GM23338 (cell line): ENCODE measurements around the gene CD302. TPM values are rescaled to one million over a fixed set of nuclear protein-coding genes. Genes with fewer than 3 reads are reported as not detected.

Experiments
- CREB1 ChIP-seq: fragments of 250-450 bp; sonication (Bioruptor Pico); IDR thresholded peaks from 2 replicates; pipeline ENCODE4 v1.5.0; 2020; ENCODE audit warnings: low read depth, mild to moderate bottlenecking, moderate library complexity
- JUNB ChIP-seq: IDR thresholded peaks from one replicate; pipeline ENCODE4 v1.6.1; 2016; ENCODE audit warnings: antibody characterized with exemption; ENCODE audit not compliant: unreplicated experiment
- ZNF331 ChIP-seq: fragments of 250-450 bp; sonication (Bioruptor Pico); IDR thresholded peaks from 2 replicates; pipeline ENCODE4 v1.5.0; 2020; ENCODE audit warnings: low read depth, mild to moderate bottlenecking, moderate library complexity
- polyA plus RNA-seq: library from polyadenylated mRNA; unstranded; fragments of >200 nt; fragmentation: Nextera tagmentation; extraction: Ambion mirVana; gene quantifications from 2 replicates; pipeline ENCODE4 v1.2.1, GENCODE V29; 2016
- total RNA-seq: library from RNA; depleted of rRNA; stranded (reverse); fragments of >200 nt; shearing (Covaris generic); gene quantifications from 2 replicates; pipeline ENCODE4 v1.2.3, GENCODE V29; 2014
- TF ChIP-seq, protein P1 (sequence below): fragments of 250-450 bp; sonication (Bioruptor Pico); IDR thresholded peaks from 2 replicates; pipeline ENCODE4 v1.5.0; 2020; ENCODE audit warnings: mild to moderate bottlenecking, moderate library complexity
- TF ChIP-seq, protein P2 (sequence below), 2 experiments: fragments of 200-600 bp in 1 of 2; sonication (generic) in 1 of 2; conservative IDR thresholded peaks; 2 replicates each; pipeline versions ENCODE4 v1.5.1 to v1.6.1; 2016 to 2017; ENCODE audit warnings: antibody characterized with exemption in 2 of 2, low read depth in 2 of 2, mild to moderate bottlenecking in 2 of 2, moderate library complexity in 1 of 2
- TF ChIP-seq, protein P3 (sequence below): IDR thresholded peaks from one replicate; pipeline ENCODE4 v1.6.1; 2018; ENCODE audit warnings: antibody characterized with exemption; ENCODE audit not compliant: unreplicated experiment

Gene CD302
- total and polyA plus RNA-seq, 2 experiments from 2014 or later = 1.6 to 1.9 TPM

DNA sequence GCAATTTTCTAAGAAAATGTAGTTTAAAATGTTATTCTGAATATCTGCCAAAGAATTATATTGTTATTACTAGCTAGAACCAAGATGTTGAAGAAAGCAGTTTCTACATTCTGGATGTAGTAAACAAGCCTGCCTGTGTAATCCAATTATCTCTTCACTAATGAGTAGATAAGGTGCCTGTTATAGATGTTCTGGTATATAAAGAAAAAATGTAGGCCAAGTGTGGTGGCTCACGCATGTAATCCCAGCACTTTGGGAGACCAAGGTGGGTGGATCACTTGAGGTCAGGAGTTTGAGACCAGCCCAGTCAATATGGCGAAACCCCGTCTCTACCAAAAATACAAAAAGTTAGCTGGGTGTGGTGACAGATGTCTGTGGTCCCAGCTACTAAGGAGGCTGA lies 28.9 kb downstream of the CD302 start (continued):
- TF ChIP-seq, protein P1, sequence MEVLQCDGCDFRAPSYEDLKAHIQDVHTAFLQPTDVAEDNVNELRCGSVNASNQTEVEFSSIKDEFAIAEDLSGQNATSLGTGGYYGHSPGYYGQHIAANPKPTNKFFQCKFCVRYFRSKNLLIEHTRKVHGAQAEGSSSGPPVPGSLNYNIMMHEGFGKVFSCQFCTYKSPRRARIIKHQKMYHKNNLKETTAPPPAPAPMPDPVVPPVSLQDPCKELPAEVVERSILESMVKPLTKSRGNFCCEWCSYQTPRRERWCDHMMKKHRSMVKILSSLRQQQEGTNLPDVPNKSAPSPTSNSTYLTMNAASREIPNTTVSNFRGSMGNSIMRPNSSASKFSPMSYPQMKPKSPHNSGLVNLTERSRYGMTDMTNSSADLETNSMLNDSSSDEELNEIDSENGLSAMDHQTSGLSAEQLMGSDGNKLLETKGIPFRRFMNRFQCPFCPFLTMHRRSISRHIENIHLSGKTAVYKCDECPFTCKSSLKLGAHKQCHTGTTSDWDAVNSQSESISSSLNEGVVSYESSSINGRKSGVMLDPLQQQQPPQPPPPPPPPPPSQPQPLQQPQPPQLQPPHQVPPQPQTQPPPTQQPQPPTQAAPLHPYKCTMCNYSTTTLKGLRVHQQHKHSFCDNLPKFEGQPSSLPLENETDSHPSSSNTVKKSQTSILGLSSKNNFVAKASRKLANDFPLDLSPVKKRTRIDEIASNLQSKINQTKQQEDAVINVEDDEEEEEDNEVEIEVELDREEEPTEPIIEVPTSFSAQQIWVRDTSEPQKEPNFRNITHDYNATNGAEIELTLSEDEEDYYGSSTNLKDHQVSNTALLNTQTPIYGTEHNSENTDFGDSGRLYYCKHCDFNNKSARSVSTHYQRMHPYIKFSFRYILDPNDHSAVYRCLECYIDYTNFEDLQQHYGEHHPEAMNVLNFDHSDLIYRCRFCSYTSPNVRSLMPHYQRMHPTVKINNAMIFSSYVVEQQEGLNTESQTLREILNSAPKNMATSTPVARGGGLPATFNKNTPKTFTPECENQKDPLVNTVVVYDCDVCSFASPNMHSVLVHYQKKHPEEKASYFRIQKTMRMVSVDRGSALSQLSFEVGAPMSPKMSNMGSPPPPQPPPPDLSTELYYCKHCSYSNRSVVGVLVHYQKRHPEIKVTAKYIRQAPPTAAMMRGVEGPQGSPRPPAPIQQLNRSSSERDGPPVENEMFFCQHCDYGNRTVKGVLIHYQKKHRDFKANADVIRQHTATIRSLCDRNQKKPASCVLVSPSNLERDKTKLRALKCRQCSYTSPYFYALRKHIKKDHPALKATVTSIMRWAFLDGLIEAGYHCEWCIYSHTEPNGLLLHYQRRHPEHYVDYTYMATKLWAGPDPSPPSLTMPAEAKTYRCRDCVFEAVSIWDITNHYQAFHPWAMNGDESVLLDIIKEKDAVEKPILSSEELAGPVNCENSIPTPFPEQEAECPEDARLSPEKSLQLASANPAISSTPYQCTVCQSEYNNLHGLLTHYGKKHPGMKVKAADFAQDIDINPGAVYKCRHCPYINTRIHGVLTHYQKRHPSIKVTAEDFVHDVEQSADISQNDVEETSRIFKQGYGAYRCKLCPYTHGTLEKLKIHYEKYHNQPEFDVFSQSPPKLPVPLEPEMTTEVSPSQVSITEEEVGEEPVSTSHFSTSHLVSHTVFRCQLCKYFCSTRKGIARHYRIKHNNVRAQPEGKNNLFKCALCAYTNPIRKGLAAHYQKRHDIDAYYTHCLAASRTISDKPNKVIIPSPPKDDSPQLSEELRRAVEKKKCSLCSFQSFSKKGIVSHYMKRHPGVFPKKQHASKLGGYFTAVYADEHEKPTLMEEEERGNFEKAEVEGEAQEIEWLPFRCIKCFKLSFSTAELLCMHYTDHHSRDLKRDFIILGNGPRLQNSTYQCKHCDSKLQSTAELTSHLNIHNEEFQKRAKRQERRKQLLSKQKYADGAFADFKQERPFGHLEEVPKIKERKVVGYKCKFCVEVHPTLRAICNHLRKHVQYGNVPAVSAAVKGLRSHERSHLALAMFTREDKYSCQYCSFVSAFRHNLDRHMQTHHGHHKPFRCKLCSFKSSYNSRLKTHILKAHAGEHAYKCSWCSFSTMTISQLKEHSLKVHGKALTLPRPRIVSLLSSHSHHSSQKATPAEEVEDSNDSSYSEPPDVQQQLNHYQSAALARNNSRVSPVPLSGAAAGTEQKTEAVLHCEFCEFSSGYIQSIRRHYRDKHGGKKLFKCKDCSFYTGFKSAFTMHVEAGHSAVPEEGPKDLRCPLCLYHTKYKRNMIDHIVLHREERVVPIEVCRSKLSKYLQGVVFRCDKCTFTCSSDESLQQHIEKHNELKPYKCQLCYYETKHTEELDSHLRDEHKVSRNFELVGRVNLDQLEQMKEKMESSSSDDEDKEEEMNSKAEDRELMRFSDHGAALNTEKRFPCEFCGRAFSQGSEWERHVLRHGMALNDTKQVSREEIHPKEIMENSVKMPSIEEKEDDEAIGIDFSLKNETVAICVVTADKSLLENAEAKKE = no peak
- no peak for TF ChIP-seq JUNB
- TF ChIP-seq CREB1 (CRISPR knock-in tag) = no peak
- TF ChIP-seq, protein P2, sequence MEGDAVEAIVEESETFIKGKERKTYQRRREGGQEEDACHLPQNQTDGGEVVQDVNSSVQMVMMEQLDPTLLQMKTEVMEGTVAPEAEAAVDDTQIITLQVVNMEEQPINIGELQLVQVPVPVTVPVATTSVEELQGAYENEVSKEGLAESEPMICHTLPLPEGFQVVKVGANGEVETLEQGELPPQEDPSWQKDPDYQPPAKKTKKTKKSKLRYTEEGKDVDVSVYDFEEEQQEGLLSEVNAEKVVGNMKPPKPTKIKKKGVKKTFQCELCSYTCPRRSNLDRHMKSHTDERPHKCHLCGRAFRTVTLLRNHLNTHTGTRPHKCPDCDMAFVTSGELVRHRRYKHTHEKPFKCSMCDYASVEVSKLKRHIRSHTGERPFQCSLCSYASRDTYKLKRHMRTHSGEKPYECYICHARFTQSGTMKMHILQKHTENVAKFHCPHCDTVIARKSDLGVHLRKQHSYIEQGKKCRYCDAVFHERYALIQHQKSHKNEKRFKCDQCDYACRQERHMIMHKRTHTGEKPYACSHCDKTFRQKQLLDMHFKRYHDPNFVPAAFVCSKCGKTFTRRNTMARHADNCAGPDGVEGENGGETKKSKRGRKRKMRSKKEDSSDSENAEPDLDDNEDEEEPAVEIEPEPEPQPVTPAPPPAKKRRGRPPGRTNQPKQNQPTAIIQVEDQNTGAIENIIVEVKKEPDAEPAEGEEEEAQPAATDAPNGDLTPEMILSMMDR (conservative IDR thresholded peaks at IDR 0.05; ENCODE audit: low read depth in 2 of 2) = no peak
- TF ChIP-seq, protein P3, sequence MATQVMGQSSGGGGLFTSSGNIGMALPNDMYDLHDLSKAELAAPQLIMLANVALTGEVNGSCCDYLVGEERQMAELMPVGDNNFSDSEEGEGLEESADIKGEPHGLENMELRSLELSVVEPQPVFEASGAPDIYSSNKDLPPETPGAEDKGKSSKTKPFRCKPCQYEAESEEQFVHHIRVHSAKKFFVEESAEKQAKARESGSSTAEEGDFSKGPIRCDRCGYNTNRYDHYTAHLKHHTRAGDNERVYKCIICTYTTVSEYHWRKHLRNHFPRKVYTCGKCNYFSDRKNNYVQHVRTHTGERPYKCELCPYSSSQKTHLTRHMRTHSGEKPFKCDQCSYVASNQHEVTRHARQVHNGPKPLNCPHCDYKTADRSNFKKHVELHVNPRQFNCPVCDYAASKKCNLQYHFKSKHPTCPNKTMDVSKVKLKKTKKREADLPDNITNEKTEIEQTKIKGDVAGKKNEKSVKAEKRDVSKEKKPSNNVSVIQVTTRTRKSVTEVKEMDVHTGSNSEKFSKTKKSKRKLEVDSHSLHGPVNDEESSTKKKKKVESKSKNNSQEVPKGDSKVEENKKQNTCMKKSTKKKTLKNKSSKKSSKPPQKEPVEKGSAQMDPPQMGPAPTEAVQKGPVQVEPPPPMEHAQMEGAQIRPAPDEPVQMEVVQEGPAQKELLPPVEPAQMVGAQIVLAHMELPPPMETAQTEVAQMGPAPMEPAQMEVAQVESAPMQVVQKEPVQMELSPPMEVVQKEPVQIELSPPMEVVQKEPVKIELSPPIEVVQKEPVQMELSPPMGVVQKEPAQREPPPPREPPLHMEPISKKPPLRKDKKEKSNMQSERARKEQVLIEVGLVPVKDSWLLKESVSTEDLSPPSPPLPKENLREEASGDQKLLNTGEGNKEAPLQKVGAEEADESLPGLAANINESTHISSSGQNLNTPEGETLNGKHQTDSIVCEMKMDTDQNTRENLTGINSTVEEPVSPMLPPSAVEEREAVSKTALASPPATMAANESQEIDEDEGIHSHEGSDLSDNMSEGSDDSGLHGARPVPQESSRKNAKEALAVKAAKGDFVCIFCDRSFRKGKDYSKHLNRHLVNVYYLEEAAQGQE = no peak
- no peak for TF ChIP-seq ZNF331 (CRISPR knock-in tag)
